ENCODE results near the gene CORO2A. TPM values are rescaled to one million over a fixed set of nuclear protein-coding genes. Genes with fewer than 3 reads are reported as not detected.

Gene CORO2A
- total and polyA plus RNA-seq, 3 donors from 2014 or later, result 28.0 to 50.5 (median 46.3) TPM

- no peak for TF ChIP-seq CTCF (IDR thresholded peaks at IDR 0.05)
- no peak for TF ChIP-seq POLR2A (IDR thresholded peaks at IDR 0.05)
- H3K36me3 ChIP-seq (ENCODE audit: low read depth, missing control alignments), result no peaks in the 10 kb centered on the region
- no peaks in the 10 kb centered on the region for H3K4me1 ChIP-seq
- H3K9me3 ChIP-seq, result no peaks in the 10 kb centered on the region
- no peak overlapping the region for H3K4me3 ChIP-seq
- intact Hi-C loops (cut with DNase I; ENCODE audit: low total_unique reads), result no loop called here
- 83 to 84% methylated on average over 3 of the region's 3 CpGs for WGBS, 2 donors
- no peaks in the 10 kb centered on the region for H3K27me3 ChIP-seq
- no peak for DNase-seq
- H3K27ac ChIP-seq, result no peak overlapping the region
Measured at GRCh38 chr9:98150721-98151120, 41.7 kb downstream of the CORO2A start.

- intact Hi-C loops (cut with DNase I; ENCODE audit: low total_unique reads), result no loop called here
- no peak for TF ChIP-seq POLR2A (IDR thresholded peaks at IDR 0.05)
- TF ChIP-seq CTCF (IDR thresholded peaks at IDR 0.05), result no peak
- Histone ChIP-seq H3K4me1 (no peaks in the 10 kb centered on the region), H3K9me3 (no peaks in the 10 kb centered on the region), H3K27ac (no peak overlapping the region), H3K27me3 (no peaks in the 10 kb centered on the region), H3K36me3 (ENCODE audit: low read depth, missing control alignments) (no peaks in the 10 kb centered on the region), H3K4me3 (no peak overlapping the region)
- WGBS, 2 donors, result 79 to 84% methylated on average over 6 to 7 of the region's 7 CpGs
- no peak for DNase-seq
Measured at GRCh38 chr9:98150164-98150563, 42.3 kb downstream of the CORO2A start.

- DNase-seq, result no peak
- Histone ChIP-seq H3K36me3 (ENCODE audit: low read depth, missing control alignments) (no peaks in the 10 kb centered on the region), H3K9me3 (no peaks in the 10 kb centered on the region), H3K4me3 (no peak overlapping the region), H3K27me3 (no peaks in the 10 kb centered on the region), H3K4me1 (no peaks in the 10 kb centered on the region), H3K27ac (no peak overlapping the region)
- intact Hi-C loops (cut with DNase I; ENCODE audit: low total_unique reads), result no loop called here
- WGBS, 2 donors, result 52 to 71% methylated on average over 3 of the region's 3 CpGs
- TF ChIP-seq POLR2A (IDR thresholded peaks at IDR 0.05) (no peak), CTCF (IDR thresholded peaks at IDR 0.05) (no peak)
Measured at GRCh38 chr9:98149422-98149821, 43.0 kb downstream of the CORO2A start.

GRCh38 chr9:98148486-98148885, 44.0 kb downstream of the CORO2A start:
- TF ChIP-seq POLR2A (IDR thresholded peaks at IDR 0.05), result no peak
- no peak for TF ChIP-seq CTCF (IDR thresholded peaks at IDR 0.05)
- no peak for DNase-seq
- Histone ChIP-seq H3K4me1 (no peaks in the 10 kb centered on the region), H3K36me3 (ENCODE audit: low read depth, missing control alignments) (no peaks in the 10 kb centered on the region), H3K9me3 (no peaks in the 10 kb centered on the region), H3K4me3 (no peak overlapping the region), H3K27ac (no peak overlapping the region), H3K27me3 (no peaks in the 10 kb centered on the region)
- intact Hi-C loops (cut with DNase I; ENCODE audit: low total_unique reads), result no loop called here
- WGBS, 2 donors, result 67 to 70% methylated on average over 2 of the region's 2 CpGs

GRCh38 chr9:98147582-98147981, 44.9 kb downstream of the CORO2A start:
- H3K36me3 ChIP-seq (ENCODE audit: low read depth, missing control alignments), result no peaks in the 10 kb centered on the region
- TF ChIP-seq POLR2A (IDR thresholded peaks at IDR 0.05) (no peak), CTCF (IDR thresholded peaks at IDR 0.05) (no peak)
- peaks cover 3% of the 10 kb centered on the region for H3K4me1 ChIP-seq
- H3K4me3 ChIP-seq, result no peak overlapping the region
- no peak overlapping the region for H3K27ac ChIP-seq
- H3K9me3 ChIP-seq, result no peaks in the 10 kb centered on the region
- no peaks in the 10 kb centered on the region for H3K27me3 ChIP-seq
- DNase-seq, result no peak
- intact Hi-C loops (cut with DNase I; ENCODE audit: low total_unique reads), result no loop called here
- 83 to 96% methylated on average over 2 of the region's 2 CpGs for WGBS, 2 donors
